NCI-H524 treated with DMSO at 0.1 percent for 48 hours (cell line): ENCODE results near the gene CACUL1.
"Not testable (repeated sequence)": the region's sequence is repeated elsewhere in the genome, so short reads cannot be mapped to it uniquely, and the experiment has no call there.

ENCODE experiments used
- DNase-seq: peaks from one replicate; lab custom pipeline; 2025; lab: John Stamatoyannopoulos, UW

The CACUL1 gene

GRCh38 chr10:118754556-118755423, at the start of gene CACUL1:
Gene CACUL1, minus strand, starts transcription at chr10:118754970. Its CDS starts 208 bp downstream, at chr10:118754762.
- peak; percentile 85 for DNase-seq

GRCh38 chr10:118804262-118804773, 49.5 kb upstream of the CACUL1 start:
- DNase-seq, result no peak

DNA sequence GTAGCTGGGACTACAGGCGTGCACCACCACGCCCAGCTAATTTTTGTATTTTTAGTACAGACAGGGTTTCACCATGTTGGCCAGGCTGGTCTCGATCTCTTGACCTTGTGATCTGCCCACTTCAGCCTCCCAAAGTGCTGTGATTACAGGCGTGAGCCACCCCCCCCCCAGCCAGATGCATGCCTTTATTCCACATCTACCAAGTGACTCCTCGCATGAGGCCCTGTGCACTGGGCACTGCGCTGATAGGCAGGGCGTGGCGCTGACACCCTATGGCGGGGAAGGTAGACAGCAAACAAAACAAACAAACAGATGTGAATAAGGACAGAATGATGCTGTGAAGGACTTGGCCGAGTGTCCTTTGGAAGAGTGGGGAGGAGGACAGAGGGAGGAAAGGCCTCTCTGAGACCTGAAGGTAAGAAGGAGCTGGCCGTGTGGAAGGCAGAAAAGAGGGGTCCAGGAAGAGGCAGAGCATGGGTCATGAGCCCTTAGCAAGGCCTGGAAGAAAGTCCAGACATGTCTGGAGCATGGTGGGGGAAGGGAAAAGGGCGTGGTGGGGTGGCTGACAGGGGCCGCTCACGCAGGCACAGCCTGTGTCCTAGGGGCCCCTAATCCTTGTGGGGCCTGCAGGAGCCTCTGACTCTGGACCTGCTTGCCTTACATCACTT, 47.5 kb upstream of the CACUL1 start:
- no peak for DNase-seq

GRCh38 chr10:118800920-118801319, 46.1 kb upstream of the CACUL1 start:
- DNase-seq, result peak; percentile 3

GRCh38 chr10:118799777-118800176, 45.0 kb upstream of the CACUL1 start:
- DNase-seq, result no peak

GRCh38 chr10:118798231-118798662, 43.5 kb upstream of the CACUL1 start:
- DNase-seq, result no peak

GRCh38 chr10:118794971-118795370, 40.2 kb upstream of the CACUL1 start:
- not testable (repeated sequence) for DNase-seq

DNA sequence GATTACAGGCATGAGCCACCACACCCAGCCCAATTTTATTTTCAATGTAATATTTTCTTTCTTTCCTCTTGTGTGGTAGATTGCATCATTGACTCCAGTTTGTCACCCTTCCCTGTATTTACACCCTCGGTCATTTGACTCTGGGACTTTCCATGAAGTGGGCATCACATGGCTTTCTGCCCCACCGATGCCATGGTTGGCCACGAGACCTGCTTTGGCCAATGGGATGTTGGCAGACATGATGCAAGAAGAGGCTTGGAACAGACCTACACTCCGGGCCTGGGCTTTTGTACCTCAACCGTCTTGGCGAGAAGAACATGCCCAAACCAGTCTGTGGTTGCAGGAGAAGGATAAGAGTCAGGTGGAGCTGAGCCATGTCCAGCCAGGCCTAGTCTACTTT, 38.8 kb upstream of the CACUL1 start:
- no peak for DNase-seq

GRCh38 chr10:118792526-118792925, 37.8 kb upstream of the CACUL1 start:
- DNase-seq, result no peak

DNA sequence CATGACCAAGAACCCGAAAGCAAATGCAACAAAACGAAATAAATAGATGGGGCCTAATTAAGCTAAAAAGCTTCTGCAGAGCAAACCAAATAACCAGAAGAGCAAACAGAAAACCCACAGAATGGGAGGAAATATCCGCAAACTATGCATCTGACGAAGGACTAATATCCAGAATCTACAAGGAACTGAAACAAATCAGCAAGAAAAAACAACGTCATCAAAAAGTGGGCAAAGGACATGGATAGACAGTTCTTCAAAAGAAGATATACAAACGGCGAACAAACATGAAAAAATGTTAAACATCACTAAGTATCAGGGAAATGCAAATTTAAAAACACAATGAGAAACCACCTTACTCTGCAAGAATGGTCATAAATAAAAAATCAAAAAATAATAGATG, 35.3 kb upstream of the CACUL1 start:
- no peak for DNase-seq

GRCh38 chr10:118785551-118785950, 30.8 kb upstream of the CACUL1 start:
- no peak for DNase-seq

DNA sequence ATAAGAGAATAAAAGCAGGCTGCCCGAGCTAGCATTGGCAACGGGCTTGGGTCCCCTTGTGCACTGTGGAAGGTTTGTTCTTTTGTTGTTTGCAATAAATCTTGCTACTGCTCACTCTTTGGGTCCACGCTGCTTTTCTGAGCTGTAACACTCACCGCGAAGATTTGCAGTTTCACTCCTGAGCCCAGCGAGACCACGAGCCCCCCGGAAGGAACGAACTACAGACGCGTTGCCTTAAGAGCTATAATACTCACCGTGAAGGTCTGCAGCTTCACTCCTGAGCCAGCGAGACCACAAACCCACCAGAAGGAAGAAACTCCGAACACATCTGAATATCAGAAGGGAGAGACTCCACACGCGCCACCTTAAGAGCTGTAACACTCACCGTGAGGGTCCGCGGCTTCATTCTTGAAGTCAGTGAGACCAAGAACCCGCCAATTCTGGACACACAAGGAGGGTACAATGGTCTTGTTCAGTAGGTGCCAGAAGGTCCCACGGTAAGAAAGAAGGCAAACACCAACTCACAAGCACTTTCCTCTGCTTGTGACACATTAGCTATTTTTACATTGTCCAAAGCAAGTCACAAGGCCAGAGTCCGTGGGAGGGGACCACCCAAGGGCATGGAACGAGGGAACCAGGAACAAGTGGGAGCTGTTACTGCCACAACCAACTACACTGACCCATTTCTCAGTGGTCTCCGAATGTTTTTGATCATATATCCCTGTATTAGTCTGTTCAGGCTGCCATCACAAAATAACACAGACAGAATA, 29.2 kb upstream of the CACUL1 start:
- DNase-seq, result no peak

DNA sequence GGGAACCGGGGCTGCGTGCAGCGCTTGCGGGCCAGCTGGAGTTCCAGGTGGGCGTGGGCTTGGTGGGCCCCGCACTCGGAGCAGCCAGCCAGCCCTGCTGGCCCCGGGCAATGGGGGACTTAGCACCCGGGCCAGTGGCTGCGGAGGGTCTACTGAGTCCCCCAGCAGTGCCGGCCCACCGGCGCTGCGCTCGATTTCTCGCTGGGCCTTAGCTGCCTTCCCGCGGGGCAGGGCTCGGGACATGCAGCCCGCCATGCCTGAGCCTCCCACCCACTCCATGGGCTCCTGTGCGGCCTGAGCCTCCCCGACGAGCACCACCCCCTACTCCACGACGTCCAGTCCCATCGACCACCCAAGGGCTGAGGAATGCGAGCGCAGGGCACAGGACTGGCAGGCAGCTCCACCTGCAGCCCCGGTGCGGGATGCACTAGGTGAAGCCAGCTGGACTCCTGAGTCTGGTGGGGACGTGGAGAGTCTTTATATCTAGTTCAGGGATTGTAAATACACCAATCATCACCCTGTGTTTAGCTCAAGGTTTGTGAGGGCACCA, 28.2 kb upstream of the CACUL1 start:
- DNase-seq, result not testable (repeated sequence)

GRCh38 chr10:118781541-118781940, 26.8 kb upstream of the CACUL1 start:
- no peak for DNase-seq

GRCh38 chr10:118778727-118779126, 24.0 kb upstream of the CACUL1 start:
- DNase-seq, result no peak

- DNase-seq, result no peak
Measured at GRCh38 chr10:118776960-118777359, 22.2 kb upstream of the CACUL1 start.

GRCh38 chr10:118776033-118776432, 21.3 kb upstream of the CACUL1 start:
- no peak for DNase-seq

GRCh38 chr10:118775478-118775877, 20.7 kb upstream of the CACUL1 start:
- no peak for DNase-seq

DNA sequence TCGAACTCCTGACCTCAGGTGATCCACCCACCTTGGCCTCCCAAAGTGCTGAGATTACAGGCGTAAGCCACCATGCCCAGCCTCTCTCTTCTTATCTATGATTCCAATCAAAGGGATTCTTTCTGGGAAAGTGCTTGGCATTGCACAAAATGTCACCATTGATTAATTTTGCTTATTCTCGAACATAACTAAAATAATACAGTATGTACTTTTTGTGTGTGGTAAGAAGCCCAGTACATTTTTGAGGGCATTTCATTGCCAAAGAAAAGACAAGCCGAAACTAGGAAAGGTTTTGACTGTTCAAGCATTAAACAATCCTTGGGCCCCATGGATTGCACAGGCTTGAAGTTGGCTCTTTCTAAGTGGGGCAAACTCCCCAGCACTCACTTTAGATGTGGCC, 18.3 kb upstream of the CACUL1 start:
- DNase-seq, result no peak

- no peak for DNase-seq
Measured at GRCh38 chr10:118771976-118772375, 17.2 kb upstream of the CACUL1 start.

- no peak for DNase-seq
Measured at GRCh38 chr10:118769898-118770600, 15.3 kb upstream of the CACUL1 start.
